HG03457 (cell line): ENCODE data around the gene HAGH.

Experiments
- ATAC-seq: cut with Tn5 transposase; IDR thresholded peaks from one replicate; pipeline ENCODE4 v1.9.1; 2021; ENCODE audit warnings: moderate number of reproducible peaks; ENCODE audit not compliant: unreplicated experiment

Gene HAGH

GRCh38 chr16:1832838-1833454 is 6.3 kb upstream of the HAGH start:
- ATAC-seq = no peak

GRCh38 chr16:1831186-1832075 is 4.8 kb upstream of the HAGH start:
- ATAC-seq = no peak

- no peak for ATAC-seq
These were observed 3.6 kb upstream of the HAGH start for GRCh38 chr16:1830213-1830612.

GRCh38 chr16:1828645-1829410 is 2.2 kb upstream of the HAGH start:
- no peak for ATAC-seq

- peak; percentile 27 for ATAC-seq
These were observed 548 bp downstream of the HAGH start for GRCh38 chr16:1825864-1826690.

- ATAC-seq = no peak
These were observed 1.2 kb downstream of the HAGH start for GRCh38 chr16:1825381-1825863.

GRCh38 chr16:1823821-1824220 is 2.8 kb downstream of the HAGH start:
- no peak for ATAC-seq

GRCh38 chr16:1822801-1823200 is 3.8 kb downstream of the HAGH start:
- ATAC-seq = no peak

GRCh38 chr16:1821861-1822611 is 4.6 kb downstream of the HAGH start:
- no peak for ATAC-seq

- no peak for ATAC-seq
These were observed 5.7 kb downstream of the HAGH start for GRCh38 chr16:1820946-1821290.

- no peak for ATAC-seq
These were observed 6.3 kb downstream of the HAGH start for GRCh38 chr16:1820096-1820945.

- ATAC-seq = no peak
These were observed 7.0 kb downstream of the HAGH start for GRCh38 chr16:1819611-1820010.

GRCh38 chr16:1818873-1819525 is 7.6 kb downstream of the HAGH start:
- ATAC-seq = no peak

- ATAC-seq = no peak
These were observed 8.3 kb downstream of the HAGH start for GRCh38 chr16:1818204-1818872.

- no peak for ATAC-seq
These were observed 8.9 kb downstream of the HAGH start for GRCh38 chr16:1817716-1818115.

GRCh38 chr16:1817276-1817589 is 9.4 kb downstream of the HAGH start:
- ATAC-seq = no peak

GRCh38 chr16:1816396-1817275 is 10.0 kb downstream of the HAGH start:
- no peak for ATAC-seq
